HG02642 (cell line): ENCODE results near the gene LRRTM1.

Source experiments
- ATAC-seq: cut with Tn5 transposase; IDR thresholded peaks from one replicate; pipeline ENCODE4 v1.9.1; 2021; ENCODE audit warnings: mild to moderate bottlenecking; ENCODE audit not compliant: unreplicated experiment, poor library complexity

LRRTM1 gene

DNA sequence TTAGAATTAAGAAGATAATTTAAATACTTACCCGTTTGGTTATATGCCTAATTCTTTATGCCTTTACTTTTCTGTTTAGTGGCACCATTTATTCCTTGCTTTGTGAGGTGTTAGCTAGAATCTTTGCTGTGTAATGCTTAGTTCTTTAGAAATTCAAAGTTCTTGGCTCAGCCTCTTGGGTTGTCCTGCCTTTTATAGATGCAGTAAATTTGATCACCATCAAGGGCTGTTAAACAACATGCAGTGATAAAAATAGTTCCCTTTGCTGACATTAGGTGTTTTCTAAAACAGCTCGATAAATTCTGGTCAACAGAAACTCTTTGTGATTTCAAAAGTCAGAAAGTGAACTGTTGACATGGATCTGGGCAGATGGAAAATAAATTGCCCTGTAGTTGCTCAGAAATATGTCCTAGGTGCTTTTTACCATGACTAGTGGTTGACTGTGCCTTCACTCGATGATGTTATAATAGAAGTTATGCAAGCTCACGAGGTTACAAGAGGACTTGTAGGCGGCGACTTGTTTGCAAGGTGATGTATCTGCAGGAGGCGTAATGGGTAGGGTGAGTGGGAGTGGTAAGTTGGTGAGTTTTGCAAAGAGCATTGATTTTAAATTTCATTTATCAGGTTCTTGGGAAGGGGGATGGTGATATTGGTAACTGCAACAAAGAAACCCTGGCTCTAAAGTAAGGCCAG lies 52.1 kb downstream of the LRRTM1 start:
- ATAC-seq, result no peak
